ENCODE data around the gene TEDDM1. TPM values are rescaled to one million over a fixed set of nuclear protein-coding genes. Genes with fewer than 3 reads are reported as not detected.

The TEDDM1 gene
- total and polyA plus RNA-seq, 2 of the 13 experiments (the other 11 are each of a cell fraction or from before 2014, with no cell fraction given): not detected

DNA sequence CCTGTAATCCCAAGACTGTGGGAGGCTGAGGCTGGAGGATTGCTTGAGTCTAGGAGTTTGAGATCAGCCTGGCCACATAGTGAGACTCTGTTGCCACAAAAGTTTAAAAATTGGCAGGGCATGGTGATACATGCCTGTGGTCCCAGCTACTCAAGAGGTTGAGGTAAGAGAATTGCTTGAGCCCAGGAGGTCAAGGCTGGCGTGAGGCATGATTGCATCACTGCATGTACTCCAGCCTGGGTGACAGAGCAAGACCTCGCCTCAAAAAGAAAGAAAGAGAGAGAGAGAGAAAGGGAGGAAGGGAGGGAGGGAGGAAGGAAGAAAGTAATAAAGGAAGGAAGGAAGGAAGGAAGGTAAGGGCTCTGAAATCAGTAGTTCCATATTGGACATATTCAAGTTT lies 33.9 kb downstream of the TEDDM1 start:
- ATAC-seq (no peak), DNase-seq (ENCODE audit: low spot score) (no peak), FAIRE-seq (no peak)
- H2AFZ ChIP-seq (ENCODE audit: low read length): no peak overlapping the region
- H3K9me3 ChIP-seq (ENCODE audit: low read length): no peaks in the 10 kb centered on the region
- CTCF ChIA-PET (ENCODE audit: low intra/inter-chr PET ratio, low total read pairs): no interaction called here
- 16% methylated on average over 2 of the region's 2 CpGs for WGBS (ENCODE audit: low lambda C conversion rate)
- H3K27me3 ChIP-seq (ENCODE audit: control insufficient read depth in 1 of 2, insufficient read depth in 2 of 2, low read length in 2 of 2): peaks cover 0 to 18% of the 10 kb centered on the region in 2 experiments; a peak in 1 of 5 replicates
- peaks cover 11% of the 10 kb centered on the region for H3K4me1 ChIP-seq (ENCODE audit: insufficient read depth, low read length)
- intact Hi-C loops (cut with micrococcal nuclease; ENCODE audit: unreplicated experiment): no loop called here
- in situ Hi-C loops (cut with HindIII; ENCODE audit: extremely low pct_ligation_motif_present, low pct_unique_long_range_greater_than_20kb): no loop called here
- H3K4me2 ChIP-seq (ENCODE audit: low read depth, low read length): no peak overlapping the region
- H3K9ac ChIP-seq (ENCODE audit: insufficient read depth, low read depth, low read length): no peak overlapping the region
- no TSS peak for BruUV-seq (replicated peaks)
- no peak for TF ChIP-seq ZBTB20 (CRISPR knock-in tag; IDR thresholded peaks at IDR 0.05; ENCODE audit: borderline replicate concordance, low read depth)
- 0 out of 2 replicates have a peak, but pooled peaks have one; percentile 38 for TF ChIP-seq CEBPB (IDR thresholded peaks at IDR 0.05; ENCODE audit: borderline replicate concordance, low read depth, low read length)
- no peaks in the 10 kb centered on the region for H3K36me3 ChIP-seq (replicated peaks in 1 of 2; ENCODE audit: control insufficient read depth in 1 of 2, insufficient read depth in 2 of 2, low read length in 2 of 2)
- POLR2A ChIA-PET: no interaction called here
- no peak overlapping the region for H3K27ac ChIP-seq (ENCODE audit: extremely low read length, insufficient read depth, low read length)
- no peaks in the 10 kb centered on the region for H3K79me2 ChIP-seq (ENCODE audit: insufficient read depth, low read length)
- H4K20me1 ChIP-seq (ENCODE audit: insufficient read depth, low read length): no peaks in the 10 kb centered on the region
- H3K4me3 ChIP-seq (replicated peaks in 1 of 3; ENCODE audit: insufficient read depth in 1 of 3, low read depth in 2 of 3, low read length in 3 of 3): no peak overlapping the region

GRCh38 chr1:182359645-182360044 lies 40.8 kb downstream of the TEDDM1 start:
- Histone ChIP-seq H2AFZ (ENCODE audit: low read length) (no peak overlapping the region), H3K36me3 (replicated peaks in 1 of 2; ENCODE audit: control insufficient read depth in 1 of 2, insufficient read depth in 2 of 2, low read length in 2 of 2) (no peaks in the 10 kb centered on the region), H3K9me3 (ENCODE audit: low read length) (no peaks in the 10 kb centered on the region), H3K4me2 (ENCODE audit: low read depth, low read length) (no peak overlapping the region; the same call in 1 of the 2 replicates), H3K4me1 (ENCODE audit: insufficient read depth, low read length) (peaks cover 18% of the 10 kb centered on the region), H4K20me1 (ENCODE audit: insufficient read depth, low read length) (no peaks in the 10 kb centered on the region), H3K4me3 (replicated peaks in 1 of 3; ENCODE audit: insufficient read depth in 1 of 3, low read depth in 2 of 3, low read length in 3 of 3) (no peak overlapping the region), H3K27me3 (ENCODE audit: control insufficient read depth in 1 of 2, insufficient read depth in 2 of 2, low read length in 2 of 2) (peaks cover 0 to 5% of the 10 kb centered on the region in 2 experiments; a peak in 2 of 5 replicates), H3K27ac (ENCODE audit: extremely low read length, insufficient read depth, low read length) (no peak overlapping the region), H3K9ac (ENCODE audit: insufficient read depth, low read depth, low read length) (no peak overlapping the region), H3K79me2 (ENCODE audit: insufficient read depth, low read length) (no peaks in the 10 kb centered on the region)
- no TSS peak for BruUV-seq (replicated peaks)
- WGBS (ENCODE audit: low lambda C conversion rate): 27% methylated on average over 7 of the region's 7 CpGs
- ATAC-seq (no peak), FAIRE-seq (no peak), DNase-seq (ENCODE audit: low spot score) (no peak)
- intact Hi-C loops (cut with micrococcal nuclease; ENCODE audit: unreplicated experiment): no loop called here
- CTCF ChIA-PET (ENCODE audit: low intra/inter-chr PET ratio, low total read pairs): no interaction called here
- in situ Hi-C loops (cut with HindIII; ENCODE audit: extremely low pct_ligation_motif_present, low pct_unique_long_range_greater_than_20kb): no loop called here
- TF ChIP-seq ZFP41 (CRISPR knock-in tag; IDR thresholded peaks at IDR 0.05; ENCODE audit: borderline replicate concordance): no peak
- no peak for TF ChIP-seq ZNF891 (CRISPR knock-in tag; IDR thresholded peaks at IDR 0.05)
- TF ChIP-seq ZNF207 (IDR thresholded peaks at IDR 0.05; ENCODE audit: borderline replicate concordance): no peak
- POLR2A ChIA-PET: no interaction called here
